ENCODE measurements around the gene CIAO2A.
A peak's percentile ranks its signal among the peaks of the same experiment; 100 is the strongest.

The CIAO2A gene

DNA sequence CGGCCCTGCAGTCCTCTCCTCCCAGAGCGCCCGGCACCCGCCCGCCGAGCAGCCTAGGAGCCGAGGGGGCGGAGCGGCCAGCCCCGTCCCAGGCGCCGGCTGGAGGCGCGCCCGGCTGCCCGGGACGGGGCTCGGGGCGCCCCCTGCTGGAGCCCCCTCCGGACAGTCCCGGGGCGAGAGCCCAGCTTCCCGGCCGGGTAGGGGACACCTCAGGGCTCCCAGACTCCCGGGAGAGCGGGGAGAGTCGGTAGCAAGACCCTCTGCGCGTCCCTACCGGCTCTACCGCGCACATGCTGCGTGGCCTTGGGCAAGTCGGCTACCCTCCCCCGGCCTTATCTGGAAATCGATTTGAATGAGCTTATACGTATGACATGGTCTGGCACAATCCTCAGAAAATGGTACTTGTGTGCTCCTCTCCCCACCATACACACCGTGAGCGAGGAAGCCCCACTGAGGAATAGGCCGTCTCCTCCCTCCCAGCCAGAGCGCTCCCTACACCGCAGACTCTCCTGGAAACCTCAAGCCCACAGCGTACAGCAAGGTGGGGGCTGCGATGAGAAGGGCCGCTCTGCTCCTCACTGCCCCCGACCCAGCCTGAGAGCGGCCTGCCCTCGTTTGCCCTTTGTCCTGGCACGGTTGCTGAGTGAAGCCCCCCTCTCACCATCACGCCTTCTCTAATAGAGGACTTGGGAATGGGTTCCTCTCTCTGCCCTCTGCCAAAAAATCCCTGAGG is 47.1 kb downstream of the CIAO2A start, which contains the start of gene DAPK2:
Gene DAPK2 (minus strand): TSS at position 65 of the 733 bp plus-strand sequence. CDS start 6,224 bp downstream, outside the sequence.
- DNase-seq (ENCODE audit: extremely low spot score, insufficient read length, low read depth): peak; percentile 84

DNA sequence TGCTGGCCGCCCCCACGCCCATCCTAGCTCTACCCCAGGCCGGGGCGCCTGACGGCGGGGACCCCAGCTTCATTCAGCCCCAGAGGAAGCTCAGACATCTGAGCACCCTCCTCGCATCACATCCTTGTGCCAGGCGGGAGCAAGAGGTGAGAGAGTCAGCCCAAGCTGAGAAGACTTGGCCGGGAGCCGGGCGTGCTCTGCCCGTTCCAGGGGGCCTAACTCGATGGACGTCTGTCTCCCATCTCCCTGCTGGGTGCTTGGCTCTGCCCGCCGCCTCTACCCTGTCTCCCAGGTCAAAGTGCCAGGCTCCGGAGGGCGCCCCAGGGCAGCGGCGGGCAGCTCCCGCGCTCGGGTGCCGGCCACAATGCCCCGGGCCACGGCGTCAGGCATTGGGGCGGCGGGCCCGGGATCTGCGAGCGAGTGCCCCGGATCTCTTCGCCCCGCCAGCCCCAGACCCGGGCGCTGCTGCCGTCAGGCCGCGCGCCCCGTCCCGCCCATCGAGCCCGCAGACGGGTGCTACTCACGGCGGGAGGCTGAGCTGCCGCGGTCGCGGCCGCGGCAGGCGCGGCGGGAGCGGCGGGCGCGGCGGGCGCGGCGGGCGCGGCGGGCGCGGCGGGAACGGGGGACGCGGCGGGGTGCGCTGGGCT is 47.7 kb downstream of the CIAO2A start:
- DNase-seq (ENCODE audit: extremely low spot score, insufficient read length, low read depth) (peak; percentile 42), FAIRE-seq (no peak)

More for the DNA sequence above, 47.1 kb downstream of the CIAO2A start, which contains the start of gene DAPK2:
- no peak for FAIRE-seq

GRCh38 chr15:64045101-64045435 is 48.6 kb downstream of the CIAO2A start:
- DNase-seq (ENCODE audit: extremely low spot score, insufficient read length, low read depth) (no peak), FAIRE-seq (no peak)

DNA sequence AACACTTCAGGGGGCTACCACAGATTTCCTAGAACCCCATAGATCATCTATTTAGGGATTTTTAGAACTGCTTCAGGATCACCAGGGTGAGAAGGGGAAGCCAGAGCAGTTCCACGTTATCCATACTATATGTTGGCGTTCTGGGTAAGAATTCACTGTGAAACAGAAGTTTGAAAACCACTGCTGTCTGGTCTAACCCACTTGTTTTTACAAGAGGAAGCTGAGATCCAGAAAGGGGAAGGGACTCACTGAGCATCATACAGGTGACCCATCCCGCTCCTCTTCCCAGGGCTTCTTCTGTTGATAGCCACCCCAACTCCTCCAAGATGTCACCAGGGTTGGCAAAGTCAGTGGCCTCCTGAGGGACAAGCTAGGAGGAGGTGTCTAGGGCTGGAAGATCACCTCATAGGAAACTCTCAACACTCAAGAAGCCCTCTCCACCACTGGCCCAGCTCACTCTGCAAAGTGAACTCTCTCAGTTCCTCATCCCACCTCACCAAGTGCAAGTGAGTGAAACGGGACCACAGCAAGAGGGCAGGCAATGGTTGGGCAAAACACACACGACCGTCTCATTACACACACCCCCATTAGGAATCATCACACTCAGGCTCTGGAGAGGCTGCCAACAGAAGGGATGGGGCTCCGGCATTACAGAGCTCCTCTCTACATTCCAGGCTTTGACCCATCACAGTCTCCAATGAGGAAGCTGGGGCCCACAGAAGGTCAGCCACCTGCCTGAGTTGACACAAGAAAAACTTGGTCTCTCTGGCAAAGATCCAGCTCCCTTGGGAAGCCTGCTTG is 49.1 kb downstream of the CIAO2A start:
- FAIRE-seq: peak; percentile 86
- peak; percentile 44 for DNase-seq (ENCODE audit: extremely low spot score, insufficient read length, low read depth)

DNA sequence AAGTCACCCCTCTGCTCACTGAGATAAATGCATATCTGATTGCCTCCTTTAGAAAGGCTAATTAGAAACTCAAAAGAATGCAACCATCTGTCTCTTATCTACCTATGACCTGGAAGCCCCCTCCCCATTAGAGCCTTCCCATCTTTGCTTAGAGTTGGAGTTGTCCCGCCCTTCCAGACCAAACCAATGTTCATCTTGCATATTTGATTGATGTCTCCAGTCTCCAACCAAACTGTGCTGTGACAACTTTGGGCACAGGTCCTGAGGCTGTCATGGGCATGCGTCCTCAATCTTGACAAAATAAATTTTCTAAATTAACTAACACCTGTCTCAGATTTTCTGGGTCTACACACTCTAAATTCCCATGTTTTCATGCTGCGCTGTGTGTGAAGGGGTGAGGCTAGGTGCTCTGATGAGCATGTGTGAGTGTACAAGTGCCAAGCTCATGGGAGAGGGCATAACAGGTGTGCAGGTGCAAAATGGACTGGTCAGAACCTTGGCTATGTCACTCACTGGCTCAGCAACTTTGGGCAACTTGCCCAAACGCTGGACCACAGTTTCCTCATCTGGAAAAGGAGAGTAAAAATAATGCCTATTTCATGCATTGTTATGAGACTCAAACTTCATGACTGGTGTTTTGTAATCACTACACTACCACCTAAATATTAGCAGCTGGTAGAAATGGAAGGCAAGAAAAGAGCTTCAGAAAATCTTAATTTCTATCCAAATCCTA is 54.6 kb downstream of the CIAO2A start:
- no peak for DNase-seq (ENCODE audit: extremely low spot score, insufficient read length, low read depth)
- FAIRE-seq: no peak

DNA sequence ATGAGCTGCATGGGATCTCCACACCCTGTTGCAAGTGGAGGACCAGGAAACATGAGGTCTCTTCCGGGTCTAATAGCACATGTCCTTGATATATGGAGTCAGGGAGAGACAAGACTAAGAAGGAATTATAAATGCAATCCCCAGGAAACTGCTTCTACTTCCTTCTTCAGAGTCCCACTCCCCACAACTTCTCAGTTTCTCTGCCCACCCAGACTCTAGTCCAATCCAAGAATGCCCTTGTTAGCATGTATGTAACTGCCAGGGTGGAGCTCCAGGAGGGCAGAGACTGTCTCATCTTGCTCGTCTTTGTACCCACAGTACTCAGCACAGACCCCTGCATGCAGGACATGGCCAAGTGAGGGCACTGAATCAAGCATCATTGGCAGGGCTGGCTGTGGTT is 55.7 kb downstream of the CIAO2A start:
- DNase-seq (ENCODE audit: extremely low spot score, insufficient read length, low read depth): no peak
- FAIRE-seq: no peak

DNA sequence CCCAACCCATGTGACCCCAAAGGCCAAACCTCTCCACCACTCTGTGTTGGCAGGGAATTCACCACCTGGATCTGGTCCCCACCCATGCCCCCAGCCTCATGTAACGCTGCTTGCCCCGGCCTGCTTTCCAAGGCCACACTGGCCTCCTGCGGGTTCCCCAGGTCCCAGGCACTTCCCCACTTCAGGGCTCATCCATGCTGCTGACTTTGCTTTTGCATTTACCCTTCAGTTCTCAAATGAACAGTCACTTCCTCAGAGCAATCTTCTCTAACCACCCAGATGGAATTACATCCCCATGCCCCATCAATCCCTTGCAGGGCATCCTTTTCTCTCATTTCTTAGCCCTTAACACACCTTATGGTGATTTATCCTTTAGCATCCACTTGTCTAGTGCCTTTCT is 56.5 kb downstream of the CIAO2A start:
- FAIRE-seq: no peak
- DNase-seq (ENCODE audit: extremely low spot score, insufficient read length, low read depth): no peak

- no peak for FAIRE-seq
- DNase-seq (ENCODE audit: extremely low spot score, insufficient read length, low read depth): no peak
Measured at GRCh38 chr15:64035525-64035924, 58.1 kb downstream of the CIAO2A start.

DNA sequence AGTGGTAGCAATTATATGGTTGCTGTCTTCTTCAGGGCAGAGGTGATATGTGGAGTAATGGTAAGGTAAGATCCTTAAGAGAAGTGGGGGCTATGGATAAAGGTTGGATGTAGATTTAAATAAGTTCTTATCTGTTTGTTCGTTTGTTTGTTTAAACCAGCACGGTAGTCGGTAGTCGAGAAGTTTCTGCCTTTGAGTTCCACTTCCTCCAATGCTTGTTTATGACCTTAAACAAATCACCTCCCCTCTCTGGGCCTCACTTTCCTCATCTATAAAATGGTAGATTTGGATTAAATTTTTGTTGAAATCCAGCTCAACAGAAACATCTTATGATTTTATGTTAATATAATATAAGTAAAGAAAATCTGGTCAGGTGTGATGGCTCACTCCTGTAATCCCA is 59.1 kb downstream of the CIAO2A start:
- DNase-seq (ENCODE audit: extremely low spot score, insufficient read length, low read depth) (no peak), FAIRE-seq (no peak)

DNA sequence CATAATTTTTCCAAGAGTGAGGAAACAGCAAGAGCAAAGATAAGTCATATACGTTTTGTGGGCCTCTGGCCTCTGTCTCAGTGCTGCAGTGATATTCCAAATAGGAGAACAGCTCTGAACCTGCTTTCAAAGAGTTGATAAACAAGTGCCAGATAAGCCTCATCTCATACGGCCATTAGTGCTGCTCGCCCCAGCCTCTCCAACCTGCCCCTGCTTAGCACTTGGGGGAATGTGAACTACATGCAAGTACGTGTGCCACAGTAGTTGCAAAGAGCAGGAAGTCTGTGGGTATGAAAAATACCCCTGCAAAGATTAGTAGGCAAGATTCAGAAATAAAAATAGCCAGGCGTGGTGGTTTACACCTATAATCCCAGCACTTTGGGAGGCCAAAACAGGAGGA is 61.3 kb downstream of the CIAO2A start:
- FAIRE-seq: no peak

GRCh38 chr15:64030123-64030522 is 63.5 kb downstream of the CIAO2A start:
- FAIRE-seq (no peak), DNase-seq (ENCODE audit: extremely low spot score, insufficient read length, low read depth) (no peak)

More for the DNA sequence above, 61.3 kb downstream of the CIAO2A start:
- no peak for DNase-seq (ENCODE audit: extremely low spot score, insufficient read length, low read depth)

DNA sequence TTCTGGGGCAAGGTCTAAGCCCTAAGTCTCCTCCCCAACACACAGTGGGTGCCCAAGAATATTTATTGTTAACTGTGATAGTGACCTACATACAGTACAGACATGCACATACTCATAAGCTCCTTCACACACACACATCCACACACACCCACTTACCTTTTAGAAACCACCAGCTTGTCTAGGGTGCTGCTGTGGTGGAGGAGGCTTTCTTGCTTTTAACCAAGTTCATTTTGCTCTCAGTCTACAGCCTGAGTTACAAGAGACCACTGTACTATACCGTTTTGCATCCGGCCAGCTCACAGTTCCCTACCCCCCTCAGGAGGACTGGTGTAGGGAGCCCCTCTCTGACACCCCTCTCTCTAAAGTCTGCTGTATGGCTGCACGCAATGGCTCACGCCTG is 64.0 kb downstream of the CIAO2A start:
- FAIRE-seq (no peak), DNase-seq (ENCODE audit: extremely low spot score, insufficient read length, low read depth) (no peak)

GRCh38 chr15:64029110-64029509 is 64.5 kb downstream of the CIAO2A start:
- no peak for FAIRE-seq

DNA sequence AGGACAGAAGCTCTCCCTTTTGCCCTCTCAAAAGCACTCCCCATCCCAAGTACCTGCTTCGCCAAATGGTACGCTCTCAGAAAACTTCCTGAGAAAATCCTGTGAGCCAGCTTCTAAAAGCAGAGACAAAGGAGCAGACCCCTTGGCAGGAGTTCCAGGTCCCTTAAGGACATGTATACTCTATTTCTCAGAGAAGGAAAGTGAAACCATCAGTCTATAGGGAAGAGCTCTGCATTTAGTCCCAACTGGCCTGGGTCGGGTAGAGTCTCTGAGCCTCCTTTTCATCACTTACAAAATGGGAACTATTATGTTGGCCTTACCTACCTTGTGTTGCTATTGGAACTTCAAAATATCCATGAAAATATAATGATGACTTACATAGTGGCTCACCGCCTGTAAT is 67.0 kb downstream of the CIAO2A start:
- DNase-seq (ENCODE audit: extremely low spot score, insufficient read length, low read depth) (no peak), FAIRE-seq (no peak)

More at GRCh38 chr15:64029110-64029509, 64.5 kb downstream of the CIAO2A start:
- DNase-seq (ENCODE audit: extremely low spot score, insufficient read length, low read depth): no peak

DNA sequence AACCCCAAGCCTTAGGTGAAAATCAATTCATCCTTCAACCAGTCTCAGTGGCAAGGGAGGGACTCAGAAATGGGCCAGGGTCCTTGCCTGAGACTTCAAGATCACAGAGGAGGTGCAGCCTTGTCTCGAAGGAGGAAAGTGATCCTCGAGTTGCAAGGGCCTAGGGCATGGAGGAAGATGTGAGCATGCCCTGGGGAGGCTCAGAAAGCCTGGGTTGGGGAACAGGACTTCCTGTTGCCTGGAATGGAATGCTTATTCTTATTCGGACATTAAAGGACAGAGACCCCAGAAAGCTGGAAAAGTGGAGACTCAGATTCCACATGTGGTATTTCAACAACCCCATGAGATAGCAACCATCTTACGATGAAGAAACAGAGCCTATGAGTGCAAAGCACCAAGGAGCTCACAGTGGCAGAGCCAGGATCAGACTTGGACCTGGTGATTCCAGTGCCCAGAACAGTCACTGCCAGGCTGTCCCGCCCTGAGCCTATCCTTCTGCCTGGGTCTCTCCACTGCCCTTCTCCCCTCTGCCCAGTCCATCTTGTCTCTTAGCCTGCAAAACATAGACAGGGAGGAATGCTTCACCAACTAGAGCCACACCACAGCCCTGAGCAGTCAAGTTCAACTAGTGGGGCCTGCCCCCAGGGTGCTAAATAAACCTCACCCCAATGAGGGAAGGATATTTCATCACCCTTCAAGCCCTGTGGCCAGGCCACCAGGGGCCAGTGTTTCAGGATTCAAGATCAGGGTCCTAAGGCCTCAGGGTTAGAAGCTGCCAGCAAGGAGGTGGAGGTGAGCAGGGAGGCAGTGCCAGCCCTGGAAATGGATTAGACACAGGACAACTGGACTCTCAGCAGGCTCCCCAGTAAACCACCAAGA is 69.2 kb downstream of the CIAO2A start:
- DNase-seq (ENCODE audit: extremely low spot score, insufficient read length, low read depth) (no peak), FAIRE-seq (no peak)

DNA sequence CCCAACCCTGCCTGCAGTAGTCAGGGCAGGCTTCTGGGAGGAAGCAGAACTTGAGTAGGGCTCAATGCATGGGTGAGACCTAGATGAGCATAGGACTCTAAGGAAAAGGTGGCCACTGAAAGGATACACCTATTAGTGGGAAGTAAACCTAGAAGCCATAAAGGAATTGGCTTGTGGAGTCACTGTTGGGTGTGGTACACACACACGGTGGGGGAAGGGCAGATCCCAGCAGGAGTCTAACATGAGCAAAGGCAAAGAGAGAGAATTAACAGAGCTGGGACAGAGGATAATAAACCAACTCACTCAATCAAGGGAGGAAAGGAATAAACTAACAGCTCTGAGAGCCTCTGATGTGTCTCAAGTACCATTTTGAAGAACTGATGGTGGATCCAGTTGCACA is 70.4 kb downstream of the CIAO2A start:
- FAIRE-seq: no peak
- no peak for DNase-seq (ENCODE audit: extremely low spot score, insufficient read length, low read depth)

DNA sequence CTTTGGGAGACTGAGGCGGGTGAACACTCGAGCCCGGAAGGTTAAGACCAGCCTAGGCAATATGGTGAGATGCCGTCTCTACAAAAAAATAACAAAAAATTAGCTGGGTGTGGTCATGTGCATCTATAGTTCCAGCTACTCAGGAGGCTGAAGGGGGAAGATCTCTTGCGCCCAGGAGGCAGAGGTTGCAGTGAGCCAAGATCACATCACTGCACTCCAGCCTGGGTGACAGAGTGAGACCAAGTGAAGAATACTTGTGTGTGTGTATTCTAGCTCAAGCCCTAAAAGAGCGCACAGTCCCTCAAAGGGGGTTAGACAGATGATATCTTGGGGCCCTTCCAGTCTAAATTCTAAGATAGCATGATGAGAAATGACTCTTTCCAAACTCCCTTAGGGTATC is 71.1 kb downstream of the CIAO2A start:
- no peak for FAIRE-seq
- no peak for DNase-seq (ENCODE audit: extremely low spot score, insufficient read length, low read depth)
